IPS DF 6.9 (cell line): Measurements from ENCODE around the gene FZD1.

Source experiments
- DNase-seq: peaks from one replicate; pipeline ENCODE4 v3.0.0-alpha.2; 2013; ENCODE audit warnings: low read depth, low spot score
- H3K27ac ChIP-seq: one replicate; pipeline ENCODE4 v1.5.1; 2013; ENCODE audit warnings: low read length, control low read depth
- H3K27me3 ChIP-seq: 2 replicates; pipeline ENCODE4 v1.6.1; 2013; ENCODE audit warnings: mild to moderate bottlenecking, low read length; ENCODE audit not compliant: control insufficient read depth, insufficient read depth
- H3K36me3 ChIP-seq: 2 replicates; pipeline ENCODE4 v1.6.1; 2013; ENCODE audit warnings: low read length; ENCODE audit not compliant: control insufficient read depth, insufficient read depth
- H3K4me1 ChIP-seq: 2 replicates; pipeline ENCODE4 v1.6.1; 2013; ENCODE audit warnings: low read length; ENCODE audit not compliant: control insufficient read depth, insufficient read depth
- H3K4me3 ChIP-seq: 2 replicates; pipeline ENCODE4 v1.5.1; 2013; ENCODE audit warnings: mild to moderate bottlenecking, low read length
- H3K9me3 ChIP-seq: 2 replicates; pipeline ENCODE4 v1.6.1; 2013; ENCODE audit warnings: low read length, inconsistent platforms; ENCODE audit not compliant: control insufficient read depth, insufficient read depth
- WGBS: extraction: QIAGEN DNeasy Blood & Tissue Kit; methylation state at CpG from one replicate; pipeline ENCODE4 v1.1.7; 2013; ENCODE audit warnings: mixed read lengths, missing lambda C conversion rate; ENCODE audit not compliant: insufficient read length, insufficient coverage; 5-methylcytosine and 5-hydroxymethylcytosine counted together

FZD1 gene

GRCh38 chr7:91314591-91315323 is 50.5 kb downstream of the FZD1 start:
- no CpG with 5 or more reads among the region's 3 CpGs for WGBS
- H3K27me3 ChIP-seq = no peaks in the 10 kb centered on the region
- no peaks in the 10 kb centered on the region for H3K9me3 ChIP-seq
- no peaks in the 10 kb centered on the region for H3K4me1 ChIP-seq
- no peak overlapping the region for H3K4me3 ChIP-seq
- no peaks in the 10 kb centered on the region for H3K36me3 ChIP-seq
- no peak overlapping the region for H3K27ac ChIP-seq
- DNase-seq = no peak

GRCh38 chr7:91316426-91316825 is 52.2 kb downstream of the FZD1 start:
- Histone ChIP-seq H3K9me3 (no peaks in the 10 kb centered on the region), H3K27me3 (no peaks in the 10 kb centered on the region), H3K4me1 (no peaks in the 10 kb centered on the region), H3K36me3 (no peaks in the 10 kb centered on the region), H3K4me3 (no peak overlapping the region), H3K27ac (no peak overlapping the region)
- WGBS = no CpG with 5 or more reads among the region's 1 CpG
- no peak for DNase-seq

- WGBS = 100% methylated on average over 1 of the region's 4 CpGs
- no peaks in the 10 kb centered on the region for H3K36me3 ChIP-seq
- H3K4me3 ChIP-seq = no peak overlapping the region
- no peaks in the 10 kb centered on the region for H3K27me3 ChIP-seq
- no peak overlapping the region for H3K27ac ChIP-seq
- no peak for DNase-seq
- no peaks in the 10 kb centered on the region for H3K9me3 ChIP-seq
- H3K4me1 ChIP-seq = no peaks in the 10 kb centered on the region
Observed at GRCh38 chr7:91319351-91319750, 55.1 kb downstream of the FZD1 start.

- no peak for DNase-seq
Observed at GRCh38 chr7:91320366-91321078, 56.3 kb downstream of the FZD1 start.

More at GRCh38 chr7:91320366-91321078, 56.3 kb downstream of the FZD1 start:
- Histone ChIP-seq H3K27ac (no peak overlapping the region), H3K4me1 (no peaks in the 10 kb centered on the region), H3K9me3 (no peaks in the 10 kb centered on the region), H3K36me3 (no peaks in the 10 kb centered on the region), H3K4me3 (no peak overlapping the region), H3K27me3 (no peaks in the 10 kb centered on the region)
- no CpG with 5 or more reads among the region's 4 CpGs for WGBS
